Activated naive CD4-positive, alpha-beta T cell (primary cell): Measurements from ENCODE around the gene H2AZ1.
"Not testable (repeated sequence)": the region's sequence is repeated elsewhere in the genome, so short reads cannot be mapped to it uniquely, and the experiment has no call there.

Experiments used
- DNase-seq, 4 experiments: peaks; one replicate each; lab custom pipeline; 2025; lab: John Stamatoyannopoulos, UW

H2AZ1 gene

DNA sequence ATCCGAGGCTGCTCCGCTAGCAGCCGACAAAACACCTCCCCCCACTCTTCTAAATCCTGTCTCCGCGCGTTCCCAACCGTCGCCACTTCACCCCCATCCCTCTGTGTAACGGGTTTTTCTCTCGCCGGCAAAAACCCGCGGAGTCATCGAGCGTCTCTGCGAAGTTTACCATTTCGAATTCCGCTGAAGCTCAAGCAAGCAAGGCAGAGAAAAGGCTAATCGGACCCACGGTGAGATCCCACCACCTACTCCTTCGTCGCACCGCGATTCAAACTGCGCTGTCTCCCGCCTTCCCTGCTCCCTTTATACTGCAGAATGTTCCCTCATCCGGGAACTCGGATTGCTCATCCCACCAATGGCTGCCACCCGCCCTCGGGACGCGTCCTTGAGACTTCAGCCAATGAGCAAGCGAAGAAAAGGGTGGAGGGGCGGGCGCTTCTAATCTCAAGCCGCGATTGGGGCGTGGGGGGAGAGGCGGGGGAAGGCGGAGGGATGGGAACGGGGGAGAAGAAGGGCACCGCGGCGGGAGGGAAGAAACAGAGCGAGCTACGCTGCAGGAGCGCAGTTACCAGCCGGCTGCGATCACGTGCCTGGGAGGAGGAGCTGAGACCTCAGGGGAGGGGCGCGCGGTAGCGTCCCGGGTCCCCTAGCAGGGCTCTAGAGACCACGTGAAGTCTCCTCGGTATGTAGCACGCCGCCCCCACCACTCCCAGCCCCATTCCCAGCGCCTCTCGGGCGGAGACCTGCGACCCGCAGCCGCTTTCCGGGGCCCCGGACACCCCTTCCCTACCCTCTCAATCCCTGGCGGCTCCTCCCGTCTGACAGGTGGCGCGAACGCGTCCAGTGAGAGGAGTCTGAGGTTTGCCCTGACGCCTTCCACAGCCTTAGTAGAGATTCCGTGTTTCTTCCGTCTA is at the start of gene H2AZ1:
TSS of gene H2AZ1 (minus strand) at position 277 of the 914 bp plus-strand sequence. CDS start at position 172, 105 bp downstream.
- DNase-seq = peak; percentile 91 to 94 (median 92)

DNA sequence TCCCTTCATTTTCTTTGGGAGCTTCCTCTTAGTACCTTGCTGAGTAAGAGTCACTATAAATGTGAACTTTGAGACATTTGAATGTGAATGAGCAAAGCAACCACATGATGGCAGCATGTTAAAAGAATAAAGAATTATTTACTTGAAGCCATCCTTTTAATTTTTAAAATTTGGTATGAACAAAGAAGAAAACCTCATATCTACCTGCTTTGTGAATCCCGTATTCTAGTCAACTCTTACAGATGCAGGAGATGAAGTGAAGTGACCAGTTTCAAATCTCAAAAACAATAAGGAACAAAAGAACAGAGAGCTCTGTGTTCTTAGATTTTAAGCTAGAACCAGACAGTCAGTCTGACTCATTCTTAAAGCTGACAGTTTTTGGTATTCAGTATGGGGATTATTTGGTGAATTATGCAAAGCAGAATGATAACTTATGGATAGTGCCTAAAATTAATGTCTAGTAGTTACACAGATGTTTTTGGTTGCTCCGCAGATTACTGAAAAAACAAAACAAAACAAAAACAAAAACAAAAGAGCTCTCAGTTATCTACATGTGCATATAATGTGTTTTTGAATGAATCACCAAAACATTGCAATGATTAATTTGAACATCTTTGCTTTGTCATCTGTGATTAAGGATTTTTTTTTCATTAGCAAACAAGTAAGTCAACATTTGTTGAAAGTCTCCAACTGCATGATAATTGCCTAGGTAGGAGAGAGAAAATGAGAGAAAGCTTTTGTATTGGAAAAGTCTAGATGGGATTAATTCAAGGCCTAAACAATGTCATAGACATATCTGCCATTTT is 48.2 kb upstream of the H2AZ1 start:
- DNase-seq = no peak

DNA sequence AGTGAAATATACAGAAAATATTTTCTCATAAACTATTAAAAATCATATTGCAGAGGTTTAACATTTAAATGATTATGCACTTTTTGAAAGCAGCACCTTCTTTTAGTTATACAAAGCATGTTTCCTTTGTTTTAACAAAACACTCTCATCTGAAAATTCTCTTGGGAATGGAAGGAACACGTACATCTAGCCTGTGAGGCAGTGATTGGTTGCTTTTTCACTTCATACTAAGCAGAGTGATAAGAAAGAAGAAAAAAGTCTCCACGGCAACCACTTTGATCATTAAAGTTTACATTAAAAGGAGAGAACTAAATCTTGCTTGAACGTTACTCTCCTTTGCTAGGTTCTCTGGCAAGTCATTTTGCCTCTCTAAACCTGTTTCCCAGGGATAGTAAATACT is 41.7 kb upstream of the H2AZ1 start:
- DNase-seq = no peak

DNA sequence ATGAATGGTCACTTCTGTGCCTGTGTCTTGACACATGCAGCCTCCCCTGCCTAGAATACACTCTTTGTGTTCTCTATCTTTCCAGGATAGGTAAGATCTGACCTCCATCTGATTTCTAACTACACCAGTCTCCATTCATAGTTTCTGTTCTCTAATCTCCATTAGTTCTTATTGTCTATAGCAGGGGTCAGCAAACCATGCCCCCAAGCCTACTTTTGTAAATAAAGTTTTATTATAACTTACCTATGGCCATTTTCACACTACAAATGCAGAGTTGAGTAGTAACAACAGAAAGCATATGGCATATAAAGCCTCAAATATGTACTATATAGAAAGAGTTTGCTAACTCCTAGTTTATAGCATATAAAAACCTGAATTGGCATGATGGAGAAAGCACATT is 37.6 kb upstream of the H2AZ1 start:
- no peak for DNase-seq

GRCh38 chr4:99986792-99987191 is 36.7 kb upstream of the H2AZ1 start:
- DNase-seq = no peak

DNA sequence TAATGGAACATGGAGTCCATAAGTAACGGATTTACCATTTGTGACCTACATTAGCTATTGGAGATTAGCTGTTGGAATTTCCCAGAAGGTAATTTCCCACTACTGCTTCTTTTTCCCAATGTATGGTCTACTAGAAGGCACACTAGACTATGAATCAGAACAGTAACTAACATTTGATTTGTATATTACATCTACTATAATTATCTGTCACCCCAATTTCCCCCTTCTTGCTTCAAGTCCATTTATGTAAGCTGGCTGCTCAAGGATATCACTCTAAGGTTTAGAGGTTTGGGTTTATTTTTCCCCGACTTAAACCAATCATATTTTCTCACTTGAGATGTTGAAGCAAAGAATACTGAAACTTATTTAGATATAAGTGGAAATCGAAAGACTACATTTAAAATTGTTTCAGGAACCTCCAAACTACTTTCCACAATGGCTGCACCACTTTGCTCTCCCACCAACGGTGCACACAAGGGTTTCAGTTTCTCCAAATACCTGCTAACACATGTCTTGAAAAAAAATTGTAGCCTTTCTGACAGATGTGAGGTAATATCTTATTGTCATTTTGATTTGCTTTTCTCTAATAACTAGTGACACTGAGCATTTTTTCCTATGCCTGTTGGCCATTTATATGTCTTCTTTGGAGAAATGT is 33.3 kb upstream of the H2AZ1 start:
- DNase-seq = no peak

- DNase-seq = no peak
Measured at GRCh38 chr4:99979872-99980271, 29.8 kb upstream of the H2AZ1 start.

DNA sequence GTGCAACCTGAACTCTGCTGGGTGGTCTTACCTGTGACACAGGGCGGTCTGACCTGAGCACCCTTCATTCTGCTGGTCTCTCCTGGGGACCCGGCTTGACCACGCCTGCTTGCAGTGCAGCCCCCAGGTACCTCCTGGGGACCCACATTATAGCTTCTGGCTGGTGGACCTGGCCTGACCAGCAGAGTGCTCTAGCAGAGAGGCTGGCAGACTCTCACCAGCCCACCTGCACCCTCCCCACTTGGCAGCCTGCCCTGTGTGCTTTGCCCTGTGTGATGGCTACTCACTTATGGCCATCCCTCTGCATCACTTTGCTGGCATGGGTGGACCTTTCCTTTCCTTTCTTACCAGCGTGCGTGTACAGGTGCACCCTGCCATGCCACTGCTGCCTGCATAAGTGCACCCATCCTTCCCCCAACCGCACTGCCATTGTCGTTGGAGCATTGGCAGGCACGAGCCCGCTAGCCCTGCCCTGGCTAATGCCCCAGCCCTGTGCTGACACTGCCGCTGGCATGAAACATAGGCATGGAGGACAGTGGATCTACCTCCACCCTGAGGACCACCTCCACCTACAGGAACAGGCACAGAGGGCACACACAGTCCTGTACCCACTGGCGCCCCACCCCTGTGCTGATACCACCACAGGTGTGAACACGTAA is 21.5 kb upstream of the H2AZ1 start:
- DNase-seq = no peak

GRCh38 chr4:99968330-99968729 is 18.3 kb upstream of the H2AZ1 start:
- DNase-seq = no peak

DNA sequence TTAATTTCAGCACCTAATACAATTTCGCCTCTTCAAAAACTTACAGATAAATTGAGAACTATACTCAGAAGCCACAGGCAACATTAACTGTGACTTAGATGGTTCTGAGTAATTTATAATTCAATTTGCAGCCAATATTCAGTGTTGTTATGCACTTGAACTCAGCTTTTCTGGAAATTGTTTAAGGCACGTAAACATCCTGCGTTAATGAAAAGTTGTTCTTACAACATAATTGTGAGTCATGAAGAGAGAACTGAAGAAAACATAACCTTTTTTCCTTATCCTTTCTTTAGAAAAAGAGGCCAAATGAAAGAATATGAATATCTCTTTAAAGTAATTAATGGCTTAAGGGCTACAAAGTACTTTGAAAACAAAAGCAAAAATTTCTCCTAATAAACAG is 16.6 kb upstream of the H2AZ1 start:
- DNase-seq = no peak

DNA sequence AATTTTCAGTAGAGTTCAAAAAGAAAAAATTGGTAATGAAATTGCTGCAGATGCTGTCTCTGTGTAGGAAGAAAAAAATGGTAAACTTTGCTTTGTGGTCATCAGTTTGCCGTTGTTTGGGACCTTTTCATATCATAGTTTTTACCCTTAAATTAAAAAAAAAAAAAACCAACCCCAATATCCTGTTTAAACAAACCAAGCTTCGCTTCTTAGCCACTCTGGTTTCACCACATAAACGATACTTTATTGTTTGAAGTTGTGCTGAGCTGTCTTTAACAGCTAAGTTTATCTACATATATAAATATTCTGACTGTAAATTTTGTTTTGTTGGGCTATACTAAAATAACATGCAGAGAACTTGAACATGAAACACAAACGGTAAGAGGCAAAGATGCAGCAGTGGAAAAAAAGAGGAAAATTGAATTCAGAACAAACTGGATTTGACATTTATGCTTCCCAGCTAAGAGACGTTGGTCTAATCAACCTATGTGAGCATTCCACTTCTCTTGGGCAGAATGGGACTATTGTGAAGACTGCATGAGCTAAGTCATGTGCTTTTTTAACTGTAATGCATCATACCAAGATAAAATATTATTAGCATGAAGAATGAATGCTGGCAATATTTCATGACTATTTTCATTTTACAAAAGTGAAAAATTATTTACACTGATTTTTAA is 15.7 kb upstream of the H2AZ1 start:
- no peak for DNase-seq

- no peak for DNase-seq
Measured at GRCh38 chr4:99965173-99965572, 15.1 kb upstream of the H2AZ1 start.

DNA sequence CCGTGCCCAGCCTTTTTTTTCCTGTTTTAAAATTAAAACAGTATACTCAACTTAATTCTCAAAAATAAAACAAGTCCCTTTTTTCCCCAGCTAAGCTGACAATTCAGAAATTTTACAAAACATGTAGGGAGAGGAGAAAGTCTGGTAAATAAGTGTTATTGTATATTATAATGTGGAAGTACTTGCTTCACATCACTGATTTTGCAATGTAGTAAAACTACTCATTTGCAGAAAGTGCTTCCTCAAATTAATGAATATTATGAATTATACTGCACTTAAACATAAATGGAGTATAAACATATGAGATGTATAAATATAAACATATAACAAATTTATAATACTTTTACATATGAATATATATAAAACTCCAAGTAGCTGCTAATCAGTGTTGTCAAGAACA is 11.6 kb upstream of the H2AZ1 start:
- DNase-seq = no peak

- DNase-seq = no peak
Measured at GRCh38 chr4:99960648-99961047, 10.6 kb upstream of the H2AZ1 start.

GRCh38 chr4:99958207-99958606 is 8.1 kb upstream of the H2AZ1 start:
- not testable (repeated sequence) for DNase-seq

DNA sequence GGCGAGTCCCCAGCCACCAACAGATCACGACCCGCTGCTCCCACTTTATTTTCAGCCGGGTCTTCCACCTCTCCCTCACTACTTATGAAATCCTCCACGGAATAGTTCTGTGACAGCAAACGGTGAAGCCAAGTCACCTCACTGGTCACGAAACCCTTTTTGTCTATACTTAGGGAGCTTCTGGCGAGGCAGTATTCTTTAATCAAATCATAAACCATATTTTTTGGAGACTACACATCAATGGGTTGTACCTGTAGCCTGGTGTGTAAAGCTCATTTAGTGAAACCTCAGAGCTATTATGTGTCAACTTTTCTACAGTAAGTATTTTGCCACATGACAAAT is 809 bp upstream of the H2AZ1 start:
- no peak for DNase-seq

GRCh38 chr4:99949034-99949998 is 759 bp downstream of the H2AZ1 start:
- DNase-seq = peak; percentile 54 to 70 (median 65)

DNA sequence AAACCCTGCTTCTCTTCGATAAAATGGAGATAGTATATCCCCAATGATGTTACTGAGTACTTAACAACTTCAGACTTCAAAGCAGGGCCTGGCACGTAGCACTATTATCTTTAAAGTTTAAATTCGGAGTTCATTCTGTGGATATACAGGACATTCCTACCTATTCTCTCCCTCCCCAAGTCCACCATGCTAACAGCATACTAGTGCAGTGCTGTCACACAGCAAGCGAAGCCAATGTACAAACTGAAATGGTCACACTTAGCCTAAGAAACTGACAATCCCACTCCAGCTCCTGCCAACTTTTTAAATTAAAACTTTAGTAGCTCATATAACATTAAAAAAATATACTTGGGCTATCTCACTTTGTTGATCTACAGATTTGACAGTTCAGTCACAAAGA is 2.5 kb downstream of the H2AZ1 start:
- DNase-seq = no peak

- DNase-seq = no peak
Measured at GRCh38 chr4:99947190-99947578, 2.9 kb downstream of the H2AZ1 start.
